HG02610 (cell line): ENCODE measurements around the gene MAST4.

Source experiments
- ATAC-seq: cut with Tn5 transposase; IDR thresholded peaks from one replicate; pipeline ENCODE4 v1.9.1; 2021; ENCODE audit warnings: mild to moderate bottlenecking, moderate library complexity; ENCODE audit not compliant: unreplicated experiment

Gene MAST4

DNA sequence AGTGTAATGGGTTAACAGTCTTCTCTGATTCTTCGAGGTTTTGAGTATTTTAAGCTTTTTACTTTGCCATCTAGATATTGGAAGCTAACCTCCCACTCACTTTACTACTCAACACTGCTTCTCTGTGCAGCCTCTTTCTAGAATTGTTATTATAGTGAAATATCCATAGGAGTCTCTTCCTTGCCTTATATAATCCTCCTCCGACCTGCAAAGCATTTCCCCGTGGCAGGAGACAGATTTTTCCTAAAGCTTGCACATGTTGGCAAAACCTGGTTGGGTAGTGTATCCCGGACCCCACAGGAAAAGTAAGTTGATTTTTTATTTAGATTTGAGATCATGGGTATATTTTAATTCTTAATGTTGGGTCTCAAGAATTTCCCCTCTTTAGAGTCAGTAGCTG lies 351.3 kb downstream of the MAST4 start:
- no peak for ATAC-seq

DNA sequence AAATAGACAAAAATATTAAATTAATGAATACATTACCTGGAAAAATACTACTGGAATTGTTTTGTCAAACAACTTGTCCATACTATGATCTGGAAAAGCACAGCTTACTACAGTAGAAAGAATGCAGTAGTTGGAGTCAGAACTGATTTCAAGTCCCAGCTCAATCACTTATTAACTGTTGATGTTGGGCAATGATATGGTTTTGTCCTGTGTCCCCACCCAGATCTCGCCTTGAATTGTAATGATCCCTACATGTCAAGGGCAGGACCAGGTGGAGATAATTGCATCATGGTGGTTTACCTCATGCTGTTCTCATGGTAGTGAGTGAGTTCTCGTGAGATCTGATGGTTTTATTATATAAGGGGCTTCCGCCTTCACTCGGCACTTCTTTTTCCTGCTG lies 352.9 kb downstream of the MAST4 start:
- no peak for ATAC-seq

DNA sequence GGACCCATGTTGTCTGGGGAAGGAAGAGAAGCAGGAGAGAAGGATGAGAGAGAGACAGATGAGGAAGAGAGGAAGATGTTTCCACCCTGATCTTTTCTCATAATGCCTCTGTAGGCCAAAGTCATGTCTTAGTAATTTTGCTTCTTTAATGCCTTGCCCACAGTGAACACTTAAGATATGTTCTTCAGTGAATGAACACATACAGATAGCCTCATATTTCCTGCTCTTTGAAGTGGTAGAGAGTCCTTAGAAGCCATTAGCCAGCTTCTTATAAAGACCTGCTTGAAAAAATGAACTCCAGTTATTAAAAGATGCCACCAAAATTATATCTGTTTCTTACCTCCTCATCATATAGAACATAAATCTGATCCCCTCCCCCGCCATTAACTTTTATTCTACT lies 356.0 kb downstream of the MAST4 start:
- ATAC-seq = no peak

DNA sequence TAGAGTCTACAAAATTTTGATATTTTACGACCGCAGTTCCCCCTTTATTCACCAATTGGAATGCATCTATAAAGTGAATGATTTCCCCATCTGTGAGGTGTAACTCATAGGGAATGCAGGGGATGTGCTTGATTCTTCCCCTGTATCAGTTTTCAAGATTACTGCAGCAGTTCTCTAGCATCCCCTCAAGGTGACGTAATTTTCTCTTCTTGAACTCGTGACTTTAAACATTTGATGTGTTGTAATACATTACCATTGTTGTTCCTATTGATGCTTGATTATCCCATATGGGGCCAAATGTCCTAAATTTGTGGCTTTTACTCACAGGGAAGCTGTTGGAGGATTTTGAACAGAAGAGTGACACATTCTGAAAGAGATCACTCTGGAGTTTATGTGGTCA lies 360.2 kb downstream of the MAST4 start:
- ATAC-seq = no peak

DNA sequence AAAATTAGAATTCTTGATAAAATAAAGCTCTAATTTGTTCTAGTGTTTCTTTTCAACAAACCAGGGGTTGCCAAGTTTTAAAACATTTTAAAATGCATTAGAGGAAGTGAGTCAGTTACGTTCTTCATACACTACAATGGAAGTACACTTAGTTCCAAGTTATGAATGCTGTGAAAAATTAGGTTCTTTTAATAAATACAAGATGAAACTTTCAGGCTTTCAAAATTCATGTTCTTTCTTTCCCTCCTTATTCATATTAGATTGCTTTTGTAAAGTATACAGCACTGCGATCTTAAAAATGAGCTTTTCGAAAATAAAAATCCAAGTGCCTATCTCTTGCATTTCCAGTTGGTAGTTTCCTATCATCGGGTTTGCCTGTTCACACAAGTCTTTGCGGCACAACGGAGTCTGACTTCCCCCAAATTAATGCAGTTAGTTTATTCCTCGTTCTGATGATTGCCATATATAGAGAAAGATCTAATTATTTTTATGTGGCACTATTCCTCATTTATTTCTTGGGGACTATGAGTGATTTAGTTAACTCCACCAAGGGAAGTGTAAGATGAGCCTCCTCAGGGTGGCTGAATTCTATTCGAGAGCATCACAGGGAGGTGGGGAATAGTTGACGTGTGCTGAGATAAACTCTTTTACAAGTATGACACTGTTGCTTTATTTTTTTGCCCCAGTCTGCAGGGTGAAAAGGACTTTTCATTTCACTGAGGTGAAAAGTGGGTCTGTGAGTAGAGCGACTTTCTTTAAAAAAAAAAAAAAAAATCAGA lies 362.2 kb downstream of the MAST4 start:
- ATAC-seq = no peak

DNA sequence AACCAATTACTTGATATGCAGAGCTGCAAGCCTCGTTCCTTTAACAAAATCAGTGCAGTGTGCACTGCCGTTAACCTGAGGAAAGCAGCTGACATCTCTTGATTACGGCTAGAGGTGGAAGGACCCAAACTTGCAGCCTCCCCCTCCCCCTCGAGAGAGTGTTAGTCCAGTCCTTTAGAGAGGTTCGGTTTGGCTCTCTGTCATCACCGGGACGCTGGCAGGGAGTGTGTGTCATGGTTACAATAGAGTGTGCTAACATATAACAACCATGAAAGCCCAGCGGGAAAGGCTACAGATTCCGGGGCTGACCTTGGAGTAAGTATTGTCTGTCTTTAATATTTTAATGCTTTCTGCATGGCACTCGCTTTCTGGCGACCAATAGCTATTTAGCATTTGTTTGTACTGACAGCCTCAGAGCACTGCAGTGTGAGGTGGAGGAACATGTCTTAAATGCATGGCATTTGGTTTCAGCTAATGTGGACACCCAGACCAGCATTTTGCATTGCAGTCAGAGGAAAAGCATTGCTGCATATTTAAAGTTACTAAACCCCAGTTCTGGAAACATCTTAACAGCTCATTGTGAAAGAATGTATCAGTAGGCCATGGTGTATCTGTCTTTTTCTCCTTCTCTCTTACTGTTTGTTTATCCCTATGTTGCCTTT lies 362.9 kb downstream of the MAST4 start:
- no peak for ATAC-seq

DNA sequence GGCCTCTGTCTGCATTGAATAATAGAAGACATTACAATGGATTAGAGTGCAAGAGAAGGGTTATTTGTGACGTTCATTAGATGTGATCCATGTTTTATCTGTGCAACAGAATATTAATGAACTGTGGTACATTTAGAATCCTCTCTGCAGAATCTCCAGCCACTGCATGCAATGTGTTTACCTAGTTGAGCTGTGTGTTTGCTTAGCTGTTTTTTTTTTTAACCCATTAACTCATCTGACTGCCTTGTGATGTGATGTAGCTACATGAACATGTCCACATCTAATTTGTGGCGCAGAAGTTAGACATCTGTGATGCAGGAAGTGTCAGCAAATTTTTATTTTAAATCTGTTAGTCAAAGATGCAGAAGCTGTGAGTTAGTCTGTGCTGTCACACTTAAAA lies 363.5 kb downstream of the MAST4 start:
- no peak for ATAC-seq

DNA sequence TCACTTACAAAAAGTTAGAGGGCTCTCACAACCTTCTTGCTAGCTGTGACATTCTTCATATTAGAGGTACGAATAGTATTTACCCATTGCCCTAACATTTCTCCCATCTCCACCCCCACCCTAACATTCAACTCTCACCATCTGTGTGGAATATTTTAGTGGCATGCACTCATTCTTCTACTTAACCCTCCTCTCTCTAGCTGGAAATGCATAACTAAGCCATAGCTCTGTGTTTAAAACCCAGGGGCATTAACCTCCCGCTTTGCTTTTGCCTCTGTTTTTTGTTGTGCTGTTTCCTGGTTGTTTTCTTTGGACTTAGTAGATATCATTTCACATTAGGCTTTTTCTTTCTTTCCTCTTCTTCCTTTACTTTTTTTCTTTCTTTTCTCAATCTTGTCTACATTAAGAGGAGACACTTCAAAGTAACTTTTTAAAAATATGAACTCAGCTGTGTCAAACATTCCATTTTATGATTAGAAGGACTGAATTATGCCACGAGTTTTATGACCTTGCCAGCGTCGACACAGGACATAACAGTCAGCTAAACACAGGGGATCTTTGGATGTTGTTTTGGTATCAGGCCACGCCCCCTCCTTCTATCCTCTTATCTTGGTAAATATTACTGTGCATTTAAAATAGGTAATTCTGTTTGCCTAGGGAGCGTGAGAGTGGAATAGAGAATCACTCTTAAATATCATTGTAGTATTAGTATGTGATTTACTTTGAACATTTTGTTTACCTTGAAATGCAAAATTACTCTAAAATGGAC lies 364.4 kb downstream of the MAST4 start:
- ATAC-seq = no peak

DNA sequence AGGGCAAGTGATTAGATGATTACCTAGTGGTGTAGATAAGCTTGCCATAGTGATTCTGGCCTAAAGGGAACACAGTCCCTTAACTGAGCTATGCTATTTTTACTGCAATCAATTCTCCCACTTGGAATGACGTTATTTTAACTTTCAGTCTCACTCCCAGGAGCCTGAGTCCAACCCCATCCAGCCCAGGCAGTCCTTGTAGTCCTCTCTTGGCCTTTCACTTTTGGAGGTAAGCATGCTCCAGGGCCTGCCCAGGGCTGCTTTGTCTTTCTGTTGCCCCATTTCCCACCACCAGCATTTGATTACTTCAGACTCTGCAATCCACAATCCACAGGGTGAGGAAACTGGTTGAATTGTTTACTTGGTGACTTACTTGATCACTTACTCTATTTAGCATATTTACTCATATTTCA lies 367.4 kb downstream of the MAST4 start:
- ATAC-seq = no peak

DNA sequence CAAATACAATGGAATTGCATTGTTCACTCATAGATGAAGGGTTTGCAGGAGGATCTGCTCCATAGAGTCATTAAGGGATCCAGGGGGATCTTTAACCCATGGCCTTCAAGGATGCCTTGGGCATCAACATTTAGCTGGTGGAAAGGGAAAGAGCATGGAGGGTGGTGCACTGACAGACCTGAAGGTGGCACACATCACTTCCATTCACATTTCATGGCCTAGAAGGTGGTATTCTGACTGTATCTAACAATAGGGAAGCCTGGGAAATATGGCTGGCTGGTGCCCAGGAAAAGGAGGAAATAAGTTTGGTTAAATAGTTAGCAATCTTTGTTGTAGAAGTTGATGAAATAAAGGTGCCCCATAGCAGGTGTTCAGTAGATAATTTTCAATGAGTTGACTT lies 370.2 kb downstream of the MAST4 start:
- ATAC-seq = no peak

DNA sequence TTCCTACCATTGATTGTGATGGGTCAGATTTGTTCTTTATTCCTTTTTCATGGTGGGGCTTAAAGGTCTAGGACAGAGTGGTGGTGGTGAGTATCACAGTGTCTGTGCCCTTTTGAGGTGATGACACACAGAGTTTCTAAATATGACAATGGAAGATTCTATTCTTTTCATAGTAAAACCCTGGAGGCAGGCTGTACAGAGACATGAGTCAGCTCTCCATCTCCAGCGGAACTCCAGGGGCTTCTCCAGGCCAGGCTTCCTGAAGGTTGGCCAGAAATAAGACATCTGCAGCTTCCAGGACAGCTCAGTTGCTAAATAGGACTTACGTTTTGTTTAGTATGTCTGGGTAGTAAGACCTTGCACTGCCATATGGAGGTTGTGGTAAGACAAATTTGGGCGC lies 370.9 kb downstream of the MAST4 start:
- no peak for ATAC-seq

DNA sequence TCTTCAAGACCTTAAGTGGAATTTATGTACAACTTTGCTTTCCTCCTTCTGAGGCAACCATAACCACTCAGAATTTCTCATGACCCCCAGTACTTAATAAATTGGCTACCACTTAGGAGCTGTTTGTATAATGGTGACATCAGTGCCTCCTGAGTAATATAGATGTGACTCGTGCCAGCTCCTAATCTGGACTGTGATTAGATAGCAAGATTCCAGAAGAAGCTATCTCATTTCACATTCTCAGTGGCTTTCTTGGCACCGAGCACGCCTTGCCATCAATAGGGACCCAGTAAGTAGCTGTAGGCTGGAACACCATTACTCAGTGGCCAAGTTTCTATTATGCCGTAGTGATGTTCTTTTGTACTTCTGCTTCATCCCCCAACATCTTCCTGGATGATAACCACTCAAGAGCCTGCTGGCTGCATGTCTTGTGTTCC lies 371.7 kb downstream of the MAST4 start:
- ATAC-seq = no peak

DNA sequence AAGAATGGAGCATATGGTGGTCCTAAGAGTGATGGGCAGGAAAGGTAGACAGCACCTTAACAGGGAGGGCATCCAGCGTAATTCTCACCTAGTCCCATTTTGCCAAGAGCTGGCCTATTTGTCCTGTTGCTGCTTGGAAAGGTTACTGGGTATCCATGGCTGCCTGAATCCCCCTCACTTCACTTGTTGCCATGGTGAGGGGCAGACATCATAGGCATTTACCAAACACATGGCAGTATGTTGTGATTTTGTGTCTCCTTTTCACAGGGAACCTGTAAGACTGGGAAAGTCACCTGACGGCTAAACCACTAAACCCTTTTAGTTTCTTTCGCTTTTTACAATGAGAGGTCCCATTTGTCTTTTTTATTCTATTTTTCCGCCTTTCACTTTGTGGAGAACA lies 373.3 kb downstream of the MAST4 start:
- no peak for ATAC-seq

DNA sequence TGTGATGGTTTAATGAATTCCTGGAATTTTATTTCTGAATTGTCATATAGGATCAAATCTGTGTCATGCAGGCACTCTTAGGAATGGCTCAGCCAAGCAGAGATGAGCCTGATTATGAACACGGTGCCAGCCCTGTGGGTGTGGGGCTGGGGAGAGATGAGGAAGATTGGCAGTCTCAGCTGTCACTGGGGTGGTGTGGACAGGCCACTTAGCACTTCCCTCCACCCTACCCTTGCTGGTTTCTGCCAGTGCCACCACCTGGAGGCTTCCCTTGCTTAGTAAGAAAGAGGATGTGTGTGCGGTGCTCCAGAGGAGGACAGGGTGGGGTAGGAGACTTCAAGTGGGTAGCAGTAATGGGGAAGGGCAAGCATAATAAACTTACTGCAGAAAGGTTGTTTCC lies 373.8 kb downstream of the MAST4 start:
- ATAC-seq = no peak

DNA sequence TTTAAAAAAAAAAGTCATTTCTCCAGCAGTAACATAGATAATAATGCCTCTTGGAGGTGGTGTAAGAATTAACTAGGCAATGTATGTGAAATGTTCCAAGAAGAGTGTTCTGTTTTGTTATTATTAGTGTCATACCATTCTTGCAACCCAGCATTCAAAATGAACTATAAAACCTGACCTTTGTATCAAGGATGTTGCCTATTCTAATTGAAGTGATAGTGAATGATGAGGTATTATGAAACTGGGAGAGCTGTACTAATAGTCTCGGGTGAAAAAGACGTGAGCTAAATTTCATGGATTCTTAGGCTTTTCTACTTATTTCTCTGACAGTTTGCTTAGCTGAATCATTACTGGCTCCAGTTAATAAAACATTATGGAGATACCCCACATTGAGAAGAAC lies 375.8 kb downstream of the MAST4 start:
- no peak for ATAC-seq

DNA sequence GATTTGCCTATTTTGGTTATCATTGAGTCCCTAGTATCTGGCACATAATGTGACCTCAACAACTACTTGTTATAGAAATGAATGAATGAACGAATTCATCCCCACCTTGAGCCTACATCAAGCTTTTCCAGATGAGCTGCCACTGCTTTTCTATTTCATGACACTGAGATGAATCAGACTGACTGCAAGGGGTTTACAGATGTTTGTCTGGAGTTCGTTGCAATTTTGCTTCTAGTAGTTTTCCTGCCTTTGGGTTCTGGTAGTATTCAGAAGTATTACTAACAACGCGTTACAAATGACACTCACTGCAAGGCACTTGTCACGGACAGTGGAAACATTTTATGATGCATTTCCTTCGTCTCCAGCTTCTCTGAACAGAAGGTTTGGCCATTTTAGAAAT lies 378.1 kb downstream of the MAST4 start:
- ATAC-seq = no peak

DNA sequence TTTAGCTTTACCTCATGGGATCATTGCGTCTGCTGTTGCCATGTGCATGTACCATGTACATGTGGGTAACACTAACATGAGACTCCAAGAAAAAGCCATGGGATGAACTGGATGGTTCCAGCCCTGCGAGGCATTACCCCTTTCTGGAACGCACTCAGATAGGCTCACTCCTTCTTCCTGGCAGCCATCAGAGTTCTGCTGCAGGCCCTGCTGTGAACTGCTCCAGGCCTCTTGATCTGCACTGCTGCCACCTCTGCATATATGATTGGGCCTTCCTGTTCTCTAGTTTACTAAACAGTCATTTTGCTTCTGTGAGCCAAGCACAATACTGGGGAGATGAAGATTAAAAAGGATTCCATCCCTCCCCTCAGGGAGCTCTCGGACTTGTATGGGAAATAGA lies 379.9 kb downstream of the MAST4 start:
- ATAC-seq = no peak

DNA sequence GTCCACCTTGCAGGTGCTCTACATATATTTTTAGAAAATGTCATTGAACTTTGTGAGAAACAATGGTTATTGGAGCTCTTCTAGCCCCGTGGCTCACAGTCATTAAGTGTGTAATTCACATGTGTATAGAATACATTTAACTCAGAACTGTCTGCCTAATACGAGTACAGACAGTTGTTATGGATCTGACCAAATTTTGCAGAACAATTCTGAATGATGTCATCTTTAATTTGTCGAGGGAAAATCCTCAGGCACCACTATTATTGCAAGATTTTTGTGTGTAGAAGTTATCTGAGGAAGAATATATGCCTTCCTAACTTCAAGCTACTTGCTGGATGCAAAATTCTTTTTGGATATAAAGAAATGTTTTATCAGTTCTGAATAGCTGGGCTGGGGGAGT lies 383.5 kb downstream of the MAST4 start:
- ATAC-seq = no peak

DNA sequence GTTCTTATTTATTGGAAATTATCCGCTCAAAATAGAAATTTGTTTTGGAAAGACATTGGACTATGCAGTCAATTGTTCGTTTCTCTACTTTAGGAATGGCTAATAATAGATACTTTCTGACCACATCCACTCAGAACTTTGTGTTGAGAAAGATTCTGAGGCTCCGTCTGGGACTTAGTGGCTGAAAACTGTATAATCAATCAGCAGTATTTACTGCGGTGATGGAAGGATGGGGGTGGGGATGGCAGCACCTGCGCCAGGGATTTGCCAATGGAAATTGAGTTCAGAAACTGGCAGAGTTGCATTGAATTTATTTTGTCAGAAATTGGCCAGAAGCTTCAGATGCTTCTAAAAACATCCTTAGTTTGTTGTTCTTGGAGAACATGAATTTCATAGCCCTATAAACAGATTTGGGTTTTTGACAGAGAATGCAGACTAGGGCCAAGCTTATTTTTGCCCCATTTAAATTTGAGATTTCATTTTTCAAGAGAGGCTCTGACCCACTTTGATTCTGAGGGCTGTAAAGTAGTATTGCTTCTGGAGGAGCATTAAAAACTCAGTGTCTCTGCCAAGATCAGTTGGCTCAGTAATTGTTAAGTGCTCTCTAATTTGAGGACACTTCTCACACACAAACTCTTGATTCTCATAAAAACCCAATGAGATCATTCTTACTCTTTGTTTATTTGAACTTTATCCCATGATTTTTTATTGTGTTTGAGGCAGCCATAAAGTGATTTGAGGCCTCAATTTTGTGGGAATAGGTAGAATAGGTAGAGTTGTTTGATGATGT lies 385.3 kb downstream of the MAST4 start:
- ATAC-seq = no peak

DNA sequence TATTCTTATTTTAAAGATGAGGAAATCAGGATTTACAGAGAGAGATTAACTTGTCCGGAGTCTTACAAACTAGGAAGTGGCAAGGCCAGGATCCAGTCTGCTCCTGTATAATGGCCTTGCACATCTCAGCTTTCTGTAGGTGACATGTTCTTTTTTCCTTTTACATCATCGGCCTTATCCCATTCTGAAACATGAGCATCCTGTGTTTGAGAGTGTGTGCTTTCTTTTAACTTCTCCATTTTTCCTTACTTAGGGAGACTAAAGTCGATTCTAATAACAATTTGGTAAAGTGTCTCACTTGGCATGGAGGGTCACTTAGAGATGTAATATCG lies 385.8 kb downstream of the MAST4 start:
- ATAC-seq = no peak

DNA sequence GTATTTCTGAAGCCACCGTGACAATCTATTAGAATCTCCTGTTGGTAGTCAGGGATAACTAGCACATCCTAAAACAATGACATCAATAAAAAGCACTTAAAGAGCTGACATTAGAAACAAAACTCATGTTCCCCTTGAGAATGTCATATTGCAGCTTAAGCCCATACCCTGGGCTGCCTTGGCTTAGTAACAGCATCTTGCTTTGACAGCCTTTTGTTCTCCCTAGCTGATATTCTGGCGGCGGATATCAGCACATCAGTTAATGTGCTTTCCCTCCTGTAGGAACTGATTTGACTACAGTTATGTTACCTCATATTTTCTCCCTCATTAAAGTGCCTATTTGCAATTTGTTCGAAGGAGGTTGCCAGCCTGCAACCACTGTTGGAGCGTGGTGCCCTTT lies 386.3 kb downstream of the MAST4 start:
- ATAC-seq = no peak
